ENCODE data around the gene KIF2A. TPM values are rescaled to one million over a fixed set of nuclear protein-coding genes. Genes with fewer than 3 reads are reported as not detected.

Gene KIF2A
- total RNA-seq, 2 donors from 2014 or later: 16.2 to 19.7 TPM

GRCh38 chr5:62271370-62271769 is 34.6 kb upstream of the KIF2A start:
- DNase-seq (no peak), ATAC-seq (no peak)
- no peak overlapping the region for H3K4me3 ChIP-seq
- H3K9me3 ChIP-seq: no peaks in the 10 kb centered on the region
- peaks cover 6% of the 10 kb centered on the region for H3K4me1 ChIP-seq
- no peak overlapping the region for H3K27ac ChIP-seq
- TF ChIP-seq CTCF (IDR thresholded peaks at IDR 0.05) (no peak), POLR2A (IDR thresholded peaks at IDR 0.05) (no peak)
- WGBS, 2 donors: 76 to 78% methylated on average over 1 of the region's 1 CpG
- intact Hi-C loops (cut with DNase I): no loop called here
- no peaks in the 10 kb centered on the region for H3K36me3 ChIP-seq (replicated peaks in 1 of 2; ENCODE audit: insufficient read depth in 1 of 2, low read depth in 2 of 2)
- no peaks in the 10 kb centered on the region for H3K27me3 ChIP-seq

- DNase-seq: no peak
- TF ChIP-seq POLR2A (IDR thresholded peaks at IDR 0.05): no peak
- no peaks in the 10 kb centered on the region for H3K9me3 ChIP-seq
- no peak overlapping the region for H3K27ac ChIP-seq
- no peak for ATAC-seq
- no peaks in the 10 kb centered on the region for H3K36me3 ChIP-seq (replicated peaks in 1 of 2; ENCODE audit: insufficient read depth in 1 of 2, low read depth in 2 of 2)
- H3K4me1 ChIP-seq: peaks cover 6% of the 10 kb centered on the region
- intact Hi-C loops (cut with DNase I): no loop called here
- no peak overlapping the region for H3K4me3 ChIP-seq
- no peaks in the 10 kb centered on the region for H3K27me3 ChIP-seq
- WGBS, 2 donors: 62 to 63% methylated on average over 3 of the region's 3 CpGs
Measured at GRCh38 chr5:62271870-62272269, 34.1 kb upstream of the KIF2A start.

GRCh38 chr5:62273687-62274086 is 32.3 kb upstream of the KIF2A start:
- ATAC-seq: no peak
- no peak for TF ChIP-seq POLR2A (IDR thresholded peaks at IDR 0.05)
- TF ChIP-seq CTCF (IDR thresholded peaks at IDR 0.05): no peak
- intact Hi-C loops (cut with DNase I): no loop called here

GRCh38 chr5:62275581-62275980 is 30.4 kb upstream of the KIF2A start:
- DNase-seq (no peak), ATAC-seq (no peak)
- WGBS, 2 donors: 85 to 92% methylated on average over 1 of the region's 1 CpG
- intact Hi-C loops (cut with DNase I): no loop called here
- TF ChIP-seq POLR2A (IDR thresholded peaks at IDR 0.05) (no peak), CTCF (IDR thresholded peaks at IDR 0.05) (no peak)
- Histone ChIP-seq H3K27ac (no peak overlapping the region), H3K4me1 (no peaks in the 10 kb centered on the region), H3K36me3 (replicated peaks in 1 of 2; ENCODE audit: insufficient read depth in 1 of 2, low read depth in 2 of 2) (no peaks in the 10 kb centered on the region), H3K27me3 (no peaks in the 10 kb centered on the region), H3K4me3 (no peak overlapping the region), H3K9me3 (no peaks in the 10 kb centered on the region)

More at GRCh38 chr5:62273687-62274086, 32.3 kb upstream of the KIF2A start:
- Histone ChIP-seq H3K9me3 (no peaks in the 10 kb centered on the region), H3K36me3 (replicated peaks in 1 of 2; ENCODE audit: insufficient read depth in 1 of 2, low read depth in 2 of 2) (no peaks in the 10 kb centered on the region), H3K27me3 (no peaks in the 10 kb centered on the region), H3K4me3 (no peak overlapping the region), H3K4me1 (peaks cover under 1% of the 10 kb centered on the region), H3K27ac (no peak overlapping the region)
- WGBS, 2 donors: 95 to 96% methylated on average over 3 of the region's 3 CpGs
- DNase-seq: no peak

GRCh38 chr5:62281411-62281810 is 24.6 kb upstream of the KIF2A start:
- no peak for DNase-seq
- no peaks in the 10 kb centered on the region for H3K27me3 ChIP-seq
- WGBS, 2 donors: 63 to 66% methylated on average over 3 of the region's 3 CpGs
- intact Hi-C loops (cut with DNase I): no loop called here
- no peaks in the 10 kb centered on the region for H3K9me3 ChIP-seq
- TF ChIP-seq POLR2A (IDR thresholded peaks at IDR 0.05) (no peak), CTCF (IDR thresholded peaks at IDR 0.05) (no peak)
- no peak overlapping the region for H3K4me3 ChIP-seq
- no peaks in the 10 kb centered on the region for H3K4me1 ChIP-seq
- no peak for ATAC-seq
- no peaks in the 10 kb centered on the region for H3K36me3 ChIP-seq (replicated peaks in 1 of 2; ENCODE audit: insufficient read depth in 1 of 2, low read depth in 2 of 2)
- H3K27ac ChIP-seq: no peak overlapping the region

Measured in body of pancreas (tissue), 4 donors.